Measurements from ENCODE around the gene TMEM132E. TPM values are rescaled to one million over a fixed set of nuclear protein-coding genes. Genes with fewer than 3 reads are reported as not detected.

Gene TMEM132E
- total RNA-seq, 1 donor: not detected

DNA sequence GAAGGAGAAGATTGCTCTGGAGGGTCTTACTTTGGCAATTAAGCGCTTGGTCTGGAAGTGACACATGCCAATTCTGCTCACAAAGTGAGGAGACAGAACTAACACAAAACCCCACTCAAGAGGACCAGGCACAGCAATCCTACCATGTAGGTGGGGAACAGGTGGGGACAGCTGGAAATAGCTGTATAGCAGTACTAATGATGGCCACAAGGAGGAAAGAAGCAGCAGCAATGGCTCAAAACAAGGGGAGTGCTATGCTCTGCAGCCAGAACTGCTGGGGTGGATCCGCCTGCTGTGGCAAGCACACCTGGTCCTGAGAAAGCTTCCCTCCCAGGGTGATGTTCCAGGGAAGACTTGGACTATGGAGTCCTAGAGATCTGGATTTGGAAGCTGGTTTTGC, 17.0 kb upstream of the TMEM132E start:
- no peaks in the 10 kb centered on the region for H3K4me1 ChIP-seq (ENCODE audit: insufficient read depth, low read length)
- no peaks in the 10 kb centered on the region for H3K9me3 ChIP-seq (ENCODE audit: low read depth, low read length)
- no peak overlapping the region for H3K4me3 ChIP-seq (ENCODE audit: low read length)
- peaks cover 3% of the 10 kb centered on the region for H3K27me3 ChIP-seq (ENCODE audit: insufficient read depth, low read length)

- Histone ChIP-seq H3K27me3 (ENCODE audit: insufficient read depth, low read length) (peaks cover 3% of the 10 kb centered on the region), H3K4me3 (ENCODE audit: low read length) (no peak overlapping the region), H3K4me1 (ENCODE audit: insufficient read depth, low read length) (no peaks in the 10 kb centered on the region), H3K9me3 (ENCODE audit: low read depth, low read length) (no peaks in the 10 kb centered on the region)
These were observed 13.7 kb upstream of the TMEM132E start for GRCh38 chr17:34565713-34566112.

DNA sequence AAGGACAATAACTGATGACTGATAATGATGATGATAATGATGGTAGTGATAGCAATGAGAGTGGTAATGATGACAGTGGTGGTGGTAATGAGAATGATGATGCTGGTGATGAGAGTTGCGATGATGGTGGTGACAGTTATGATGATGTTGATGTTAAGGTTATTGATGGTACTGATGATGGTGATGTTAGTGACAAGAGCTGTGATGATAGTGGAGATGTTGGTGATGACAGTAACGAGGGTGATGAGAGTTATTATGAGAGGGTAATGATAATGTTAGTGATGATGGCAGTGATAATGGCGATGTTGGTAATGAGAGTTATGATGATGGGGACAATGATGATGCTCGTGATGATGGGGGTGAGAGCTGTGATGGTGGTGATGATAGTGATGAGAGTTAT, 13.2 kb upstream of the TMEM132E start:
- H3K9me3 ChIP-seq (ENCODE audit: low read depth, low read length): no peaks in the 10 kb centered on the region
- no peak overlapping the region for H3K4me3 ChIP-seq (ENCODE audit: low read length)
- no peaks in the 10 kb centered on the region for H3K4me1 ChIP-seq (ENCODE audit: insufficient read depth, low read length)
- peaks cover 3% of the 10 kb centered on the region for H3K27me3 ChIP-seq (ENCODE audit: insufficient read depth, low read length)

GRCh38 chr17:34566873-34567272, 12.5 kb upstream of the TMEM132E start:
- no peak overlapping the region for H3K4me3 ChIP-seq (ENCODE audit: low read length)
- H3K9me3 ChIP-seq (ENCODE audit: low read depth, low read length): no peaks in the 10 kb centered on the region
- no peaks in the 10 kb centered on the region for H3K4me1 ChIP-seq (ENCODE audit: insufficient read depth, low read length)
- H3K27me3 ChIP-seq (ENCODE audit: insufficient read depth, low read length): no peaks in the 10 kb centered on the region

- Histone ChIP-seq H3K27me3 (ENCODE audit: insufficient read depth, low read length) (no peaks in the 10 kb centered on the region), H3K4me1 (ENCODE audit: insufficient read depth, low read length) (no peaks in the 10 kb centered on the region), H3K4me3 (ENCODE audit: low read length) (no peak overlapping the region), H3K9me3 (ENCODE audit: low read depth, low read length) (no peaks in the 10 kb centered on the region)
These were observed 11.5 kb upstream of the TMEM132E start for GRCh38 chr17:34567691-34568465.

GRCh38 chr17:34568953-34569352, 10.4 kb upstream of the TMEM132E start:
- Histone ChIP-seq H3K4me1 (ENCODE audit: insufficient read depth, low read length) (no peaks in the 10 kb centered on the region), H3K27me3 (ENCODE audit: insufficient read depth, low read length) (peaks cover 6% of the 10 kb centered on the region), H3K4me3 (ENCODE audit: low read length) (no peak overlapping the region), H3K9me3 (ENCODE audit: low read depth, low read length) (no peaks in the 10 kb centered on the region)

DNA sequence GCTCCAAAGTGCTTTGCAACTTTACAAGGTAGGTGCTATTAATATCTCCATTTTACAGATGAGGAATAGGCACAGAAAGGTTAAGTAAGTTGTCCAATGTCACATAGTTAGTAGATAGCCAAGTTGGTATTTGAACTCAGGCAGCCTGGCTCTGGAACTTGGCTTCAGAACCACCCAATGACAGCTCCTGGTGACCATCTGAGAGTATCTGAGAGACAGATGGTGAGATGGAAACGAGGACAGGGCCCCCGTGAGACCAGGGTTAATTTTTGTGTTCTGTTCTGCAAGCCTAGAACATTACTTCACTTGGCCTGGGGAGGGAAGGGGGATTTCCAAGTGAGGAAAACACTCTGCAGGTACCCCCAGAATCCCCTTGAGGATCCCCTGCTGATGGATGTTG, 9.8 kb upstream of the TMEM132E start:
- Histone ChIP-seq H3K4me1 (ENCODE audit: insufficient read depth, low read length) (no peaks in the 10 kb centered on the region), H3K27me3 (ENCODE audit: insufficient read depth, low read length) (peaks cover 7% of the 10 kb centered on the region), H3K9me3 (ENCODE audit: low read depth, low read length) (no peaks in the 10 kb centered on the region), H3K4me3 (ENCODE audit: low read length) (no peak overlapping the region)

DNA sequence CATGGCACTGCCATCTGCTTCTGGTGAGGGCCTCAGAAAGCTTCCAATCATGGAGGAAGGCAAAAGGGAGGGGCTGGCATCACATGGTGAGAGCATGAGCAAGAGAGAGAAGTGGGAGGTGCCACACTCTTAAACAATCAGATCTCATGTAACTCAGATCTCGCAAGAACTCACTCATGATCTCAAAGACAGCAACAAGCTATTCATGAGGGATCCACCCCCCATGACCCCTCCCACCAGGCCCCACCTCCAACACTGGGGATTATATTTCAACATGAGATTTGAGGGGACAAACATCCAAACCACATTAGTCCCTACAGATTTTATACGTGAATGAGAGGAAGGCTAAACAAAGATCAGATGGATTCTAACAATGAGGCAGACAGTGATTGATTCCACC, 8.9 kb upstream of the TMEM132E start:
- Histone ChIP-seq H3K4me1 (ENCODE audit: insufficient read depth, low read length) (no peaks in the 10 kb centered on the region), H3K9me3 (ENCODE audit: low read depth, low read length) (no peaks in the 10 kb centered on the region), H3K27me3 (ENCODE audit: insufficient read depth, low read length) (peaks cover 10% of the 10 kb centered on the region), H3K4me3 (ENCODE audit: low read length) (no peak overlapping the region)

DNA sequence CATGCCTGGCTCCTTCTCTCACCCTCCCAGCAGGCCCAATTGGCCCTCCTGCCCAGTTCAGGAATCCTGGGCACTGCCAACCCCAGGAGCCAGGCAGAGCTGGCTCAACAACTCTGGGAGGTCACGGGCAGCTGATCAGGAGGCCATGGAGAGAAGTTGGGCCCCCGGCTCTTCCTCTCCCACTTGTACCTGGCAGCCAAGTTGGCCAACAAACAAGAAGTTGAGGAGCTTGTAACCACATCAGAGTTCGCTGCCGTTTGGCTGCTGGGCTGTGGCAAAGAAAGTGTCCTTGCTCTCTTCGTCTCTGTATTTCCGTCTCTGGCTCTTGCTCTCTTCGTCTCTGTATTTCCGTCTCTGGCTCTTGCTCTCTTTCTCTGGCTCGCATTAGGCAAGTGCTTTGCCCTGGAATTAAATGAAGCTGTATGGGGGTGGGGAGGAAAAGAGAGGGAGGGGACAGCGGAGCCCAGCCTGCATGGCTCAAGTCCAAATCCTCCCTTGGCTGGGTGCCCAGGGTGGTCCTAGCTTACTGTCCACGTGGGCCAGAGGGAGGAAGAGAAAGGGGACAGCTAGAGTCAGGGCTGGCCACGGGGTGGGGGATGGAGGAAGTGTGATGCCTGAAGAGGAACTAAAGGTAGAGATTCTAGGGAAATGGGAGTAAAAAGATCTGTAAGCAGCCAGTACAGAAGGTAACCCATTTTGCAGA, 7.8 kb upstream of the TMEM132E start:
- H3K4me3 ChIP-seq (ENCODE audit: low read length): no peak overlapping the region
- no peaks in the 10 kb centered on the region for H3K9me3 ChIP-seq (ENCODE audit: low read depth, low read length)
- peaks cover 10% of the 10 kb centered on the region for H3K27me3 ChIP-seq (ENCODE audit: insufficient read depth, low read length)
- H3K4me1 ChIP-seq (ENCODE audit: insufficient read depth, low read length): no peaks in the 10 kb centered on the region

- Histone ChIP-seq H3K4me1 (ENCODE audit: insufficient read depth, low read length) (no peaks in the 10 kb centered on the region), H3K27me3 (ENCODE audit: insufficient read depth, low read length) (peaks cover 19% of the 10 kb centered on the region), H3K4me3 (ENCODE audit: low read length) (no peak overlapping the region), H3K9me3 (ENCODE audit: low read depth, low read length) (no peaks in the 10 kb centered on the region)
These were observed 6.9 kb upstream of the TMEM132E start for GRCh38 chr17:34572483-34572882.

DNA sequence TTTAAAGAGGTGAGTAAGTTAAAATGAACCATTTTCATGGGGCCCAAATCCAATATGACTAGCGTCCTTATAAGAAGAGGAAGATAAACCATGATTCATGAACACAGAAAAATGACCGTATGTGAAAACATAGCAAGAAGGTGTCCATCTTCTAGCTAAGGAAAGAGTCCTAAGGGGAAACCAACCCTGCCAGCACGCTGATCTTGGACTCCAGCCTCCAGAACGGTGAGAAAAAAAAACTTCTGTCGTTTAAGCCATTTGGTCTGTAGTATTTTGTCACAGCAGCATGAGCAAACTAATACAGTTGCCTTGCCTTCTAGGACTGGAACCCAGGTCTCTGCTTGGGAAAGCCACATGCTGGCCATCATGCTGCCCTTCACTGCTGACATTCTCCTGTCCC, 4.2 kb upstream of the TMEM132E start:
- Histone ChIP-seq H3K4me3 (ENCODE audit: low read length) (no peak overlapping the region), H3K4me1 (ENCODE audit: insufficient read depth, low read length) (peaks cover 8% of the 10 kb centered on the region), H3K27me3 (ENCODE audit: insufficient read depth, low read length) (peaks cover 44% of the 10 kb centered on the region), H3K9me3 (ENCODE audit: low read depth, low read length) (no peaks in the 10 kb centered on the region)

DNA sequence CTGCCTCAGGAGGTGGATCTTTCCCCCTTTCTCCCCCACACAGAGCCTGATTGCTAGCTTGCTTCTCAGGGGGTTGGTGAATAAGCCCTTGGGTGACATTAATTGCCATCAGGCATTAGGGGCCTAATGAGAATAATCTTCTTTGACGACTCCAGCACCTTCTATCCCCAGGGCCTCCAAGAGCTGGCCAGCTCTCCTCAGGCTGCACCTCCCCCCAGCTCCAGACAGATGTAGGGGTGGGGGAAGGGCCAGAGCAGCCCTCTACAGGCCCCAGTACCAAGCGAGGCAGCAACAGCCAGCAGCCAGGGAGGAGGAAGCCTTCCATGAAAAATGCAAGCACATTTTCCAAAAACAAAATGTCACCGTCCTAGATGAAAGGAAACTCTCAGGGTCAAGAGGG, 1.4 kb upstream of the TMEM132E start:
- Histone ChIP-seq H3K4me1 (ENCODE audit: insufficient read depth, low read length) (peaks cover 13% of the 10 kb centered on the region), H3K9me3 (ENCODE audit: low read depth, low read length) (no peaks in the 10 kb centered on the region), H3K27me3 (ENCODE audit: insufficient read depth, low read length) (peaks cover 67% of the 10 kb centered on the region), H3K4me3 (ENCODE audit: low read length) (no peak overlapping the region)

GRCh38 chr17:34578656-34579016, 746 bp upstream of the TMEM132E start:
- no peak overlapping the region for H3K4me3 ChIP-seq (ENCODE audit: low read length)
- H3K9me3 ChIP-seq (ENCODE audit: low read depth, low read length): no peaks in the 10 kb centered on the region
- H3K27me3 ChIP-seq (ENCODE audit: insufficient read depth, low read length): peaks cover 71% of the 10 kb centered on the region
- H3K4me1 ChIP-seq (ENCODE audit: insufficient read depth, low read length): peaks cover 13% of the 10 kb centered on the region

DNA sequence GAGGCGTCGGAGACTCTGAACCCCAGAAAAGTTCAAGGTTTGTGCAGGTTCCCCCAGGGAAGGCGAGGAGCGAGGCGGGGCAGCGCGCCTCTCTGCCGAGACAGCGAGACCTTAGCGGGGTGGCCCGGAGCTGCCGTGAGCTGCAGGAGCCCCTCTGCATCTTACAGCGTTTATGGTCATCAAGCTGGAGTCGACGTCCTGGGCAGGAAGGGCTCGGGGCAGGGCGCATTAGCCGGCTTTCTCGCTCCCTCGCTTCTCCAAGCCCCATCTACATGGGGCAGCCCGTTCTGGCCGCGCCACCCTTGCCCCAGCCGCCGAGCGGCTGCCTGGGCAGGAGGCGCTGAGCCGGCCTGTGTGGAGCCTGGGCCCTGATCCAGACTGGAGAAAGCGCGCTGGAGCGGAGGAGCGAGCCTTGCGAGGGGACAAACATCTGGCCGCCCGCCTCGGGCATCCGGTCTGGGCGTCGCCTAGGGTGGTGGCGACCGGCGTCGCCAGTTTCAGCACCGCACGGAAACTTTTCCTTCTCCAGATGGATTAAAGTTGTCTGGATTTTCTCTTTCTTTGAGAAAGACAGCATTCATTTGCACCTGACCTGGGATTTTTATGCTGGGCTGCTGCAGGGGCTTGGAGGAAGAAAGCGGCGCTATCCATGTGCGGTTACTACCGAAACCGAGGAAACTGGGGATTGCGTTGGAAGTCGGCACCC, 750 bp downstream of the TMEM132E start:
- peaks cover 78% of the 10 kb centered on the region for H3K27me3 ChIP-seq (ENCODE audit: insufficient read depth, low read length)
- H3K4me1 ChIP-seq (ENCODE audit: insufficient read depth, low read length): peaks cover 13% of the 10 kb centered on the region
- H3K9me3 ChIP-seq (ENCODE audit: low read depth, low read length): no peaks in the 10 kb centered on the region
- no peak overlapping the region for H3K4me3 ChIP-seq (ENCODE audit: low read length)

- H3K27me3 ChIP-seq (ENCODE audit: insufficient read depth, low read length): peaks cover 75% of the 10 kb centered on the region
- no peak overlapping the region for H3K4me3 ChIP-seq (ENCODE audit: low read length)
- no peaks in the 10 kb centered on the region for H3K9me3 ChIP-seq (ENCODE audit: low read depth, low read length)
- H3K4me1 ChIP-seq (ENCODE audit: insufficient read depth, low read length): peaks cover 13% of the 10 kb centered on the region
These were observed 1.5 kb downstream of the TMEM132E start for GRCh38 chr17:34580685-34581445.
